GM19452 (cell line): ENCODE results near the gene AUTS2.

ENCODE experiments used
- ATAC-seq: cut with Tn5 transposase; IDR thresholded peaks from one replicate; pipeline ENCODE4 v1.9.1; 2021; ENCODE audit not compliant: unreplicated experiment

AUTS2 gene

DNA sequence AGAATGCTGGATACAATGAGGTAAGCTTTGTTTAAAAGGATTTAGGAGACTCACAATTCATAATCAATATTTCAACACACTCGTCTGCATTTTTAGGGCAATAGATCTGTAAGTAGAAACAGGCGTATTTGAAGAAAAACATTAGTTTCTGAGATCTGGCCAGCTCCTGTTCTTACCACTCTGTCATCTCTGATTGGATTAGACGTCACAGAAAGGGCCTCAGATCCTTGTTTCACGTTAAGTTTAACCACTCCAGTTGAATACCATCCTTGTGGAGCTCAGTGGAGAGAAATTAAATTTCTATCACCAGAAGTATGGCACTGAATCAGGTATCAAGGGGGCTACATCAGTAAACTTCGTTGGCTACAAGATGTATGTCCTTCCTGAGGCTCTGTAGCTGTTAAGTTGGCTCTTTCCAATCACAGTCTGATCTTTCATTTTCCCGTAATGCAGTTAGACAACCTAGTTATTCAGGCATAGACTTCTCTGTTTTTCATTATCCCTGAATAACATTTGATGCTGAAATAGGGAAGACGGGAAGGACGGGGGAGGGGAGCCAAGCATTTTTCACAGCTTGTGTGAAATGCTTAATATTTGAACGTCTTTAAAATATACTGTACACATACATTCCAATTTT is 874.4 kb downstream of the AUTS2 start:
- ATAC-seq: no peak

DNA sequence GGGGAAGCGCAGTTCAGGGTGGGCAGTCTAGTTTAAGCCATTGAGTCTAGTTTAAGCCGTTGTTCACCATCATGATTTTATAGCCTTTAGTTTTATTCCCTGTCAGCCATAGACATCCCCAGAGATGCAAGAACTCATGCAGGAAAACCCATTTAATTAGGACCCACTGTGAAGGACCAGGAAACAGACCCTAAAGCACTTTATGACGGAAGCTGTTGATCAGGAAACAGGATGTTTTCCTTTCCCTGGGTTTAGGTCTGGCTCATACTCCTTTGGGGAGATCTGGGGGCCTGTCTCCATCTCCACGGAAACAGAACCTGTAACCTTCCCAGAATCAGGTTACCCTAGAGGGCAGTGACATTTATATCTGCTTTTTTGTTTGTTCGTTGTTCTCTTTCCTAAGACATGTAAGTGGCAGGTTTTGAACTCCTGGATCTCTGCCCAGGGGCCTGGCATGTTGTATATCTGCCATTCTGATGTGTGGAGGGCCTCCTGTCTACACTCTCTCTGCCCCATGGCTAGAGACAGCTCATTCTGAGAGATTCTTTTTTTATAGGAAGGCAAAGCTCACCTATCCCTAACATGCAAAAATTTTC is 876.5 kb downstream of the AUTS2 start:
- no peak for ATAC-seq

DNA sequence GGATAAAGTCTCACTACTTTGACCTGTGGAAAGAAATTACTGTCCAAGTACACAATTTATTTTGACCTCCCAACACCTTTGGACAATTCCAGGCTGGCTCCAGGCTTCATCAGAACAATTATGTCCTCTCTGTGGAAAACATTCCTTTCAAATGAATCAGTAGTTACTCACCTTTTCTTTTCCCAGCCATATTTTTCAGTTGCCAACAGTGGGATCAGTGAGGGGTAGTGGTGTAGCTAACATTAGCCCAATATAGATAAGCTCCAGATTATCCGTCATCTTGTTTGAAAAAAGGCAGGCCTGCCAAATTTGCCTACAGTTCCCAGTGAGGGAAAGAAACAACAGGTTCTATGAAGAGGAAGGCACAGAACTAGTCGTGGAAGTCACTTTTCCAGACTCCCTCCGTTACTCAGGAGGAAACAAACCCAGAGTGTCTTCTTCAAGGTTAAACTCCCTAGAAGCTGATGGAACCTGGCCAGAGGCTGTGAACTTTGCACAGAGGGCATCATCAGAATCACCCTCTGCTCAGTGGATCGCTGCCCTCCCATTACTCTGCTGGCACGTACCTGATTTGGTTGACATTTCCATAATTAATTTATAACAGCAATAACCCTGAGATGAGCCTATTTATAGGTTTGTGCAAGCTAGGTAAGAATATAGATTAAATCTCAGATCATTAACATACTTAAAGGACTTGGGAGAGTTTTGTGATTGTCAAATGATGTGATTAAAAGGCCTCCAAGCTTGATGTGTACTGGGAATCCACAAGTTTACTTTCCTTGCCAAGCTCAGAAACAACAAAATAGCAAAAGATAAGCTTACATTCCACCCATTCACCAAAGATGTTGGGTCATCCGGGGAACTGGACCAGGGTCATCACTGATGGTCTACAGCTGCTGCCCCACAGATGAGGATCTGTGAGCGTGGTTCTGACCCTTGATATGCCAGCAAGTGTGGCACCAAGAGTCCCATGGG is 879.0 kb downstream of the AUTS2 start:
- ATAC-seq: no peak

DNA sequence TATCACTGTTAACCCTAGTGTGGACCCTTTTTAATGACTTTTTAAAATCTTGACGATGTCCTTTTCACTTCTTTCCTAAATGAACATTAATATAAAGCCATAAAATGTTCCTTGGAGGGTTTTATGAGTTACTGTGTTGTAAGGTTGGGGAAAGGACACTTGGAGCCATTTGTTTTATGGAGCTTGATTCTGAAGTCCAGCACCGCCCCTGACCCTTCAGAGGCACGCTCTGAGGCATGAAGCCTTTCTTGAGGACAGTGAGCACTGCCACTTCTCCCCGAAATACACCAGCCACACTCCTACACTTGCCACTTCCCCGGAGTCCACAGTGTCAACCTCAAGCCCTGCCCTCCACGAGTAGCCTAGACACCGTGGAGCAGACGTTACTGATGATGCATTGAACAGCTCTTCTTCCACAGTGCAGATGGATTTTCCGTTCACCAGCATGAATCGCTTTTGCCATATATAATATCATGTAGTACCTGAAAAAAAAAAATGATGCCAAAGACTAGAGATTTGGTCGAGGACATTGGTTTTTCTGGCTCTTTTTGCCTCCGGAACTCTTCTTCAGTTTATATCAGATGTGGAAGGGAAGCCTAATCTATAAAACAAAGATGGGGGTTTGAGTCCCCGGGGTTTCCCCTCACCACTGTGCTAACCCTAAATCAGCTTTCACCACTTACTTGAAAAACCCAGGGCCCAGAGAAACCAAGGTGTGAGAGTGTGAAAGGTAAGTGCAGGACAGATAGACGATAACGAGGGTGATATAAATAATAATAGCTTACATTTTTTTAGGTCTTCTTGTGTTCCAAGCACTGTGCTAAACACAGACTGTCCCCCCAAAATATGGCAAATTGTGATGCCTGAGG is 881.1 kb downstream of the AUTS2 start:
- ATAC-seq: no peak

DNA sequence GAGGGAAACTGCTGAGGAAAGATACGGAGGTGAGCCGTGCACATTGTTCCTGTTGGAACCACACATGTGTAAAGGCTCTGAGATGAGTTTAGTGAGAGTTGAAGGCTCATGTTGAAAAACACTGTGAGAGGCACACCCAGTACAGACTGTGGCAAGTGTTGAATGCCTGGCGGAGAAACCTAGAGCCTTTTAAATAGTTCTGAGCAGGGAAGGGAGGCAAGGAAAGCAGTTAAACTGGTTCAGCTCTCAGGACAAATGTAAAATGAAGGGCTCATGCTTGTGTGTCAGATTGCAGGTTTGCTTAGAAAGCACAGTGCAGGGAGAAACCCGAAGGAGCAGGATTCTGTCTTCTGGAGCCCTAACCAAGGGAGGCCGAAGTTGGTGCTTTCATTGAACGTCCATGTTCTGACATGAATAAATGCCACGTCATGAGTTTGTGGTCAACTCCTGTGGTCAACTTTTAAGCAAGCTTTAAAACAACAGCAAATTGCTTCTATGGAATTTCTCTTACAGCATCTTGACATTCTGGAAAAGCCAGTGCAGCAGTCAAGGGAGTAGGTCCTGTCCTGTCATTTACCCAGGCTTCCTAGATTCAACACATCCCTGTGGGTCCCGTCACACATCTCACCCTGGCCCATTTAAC is 882.8 kb downstream of the AUTS2 start:
- no peak for ATAC-seq

DNA sequence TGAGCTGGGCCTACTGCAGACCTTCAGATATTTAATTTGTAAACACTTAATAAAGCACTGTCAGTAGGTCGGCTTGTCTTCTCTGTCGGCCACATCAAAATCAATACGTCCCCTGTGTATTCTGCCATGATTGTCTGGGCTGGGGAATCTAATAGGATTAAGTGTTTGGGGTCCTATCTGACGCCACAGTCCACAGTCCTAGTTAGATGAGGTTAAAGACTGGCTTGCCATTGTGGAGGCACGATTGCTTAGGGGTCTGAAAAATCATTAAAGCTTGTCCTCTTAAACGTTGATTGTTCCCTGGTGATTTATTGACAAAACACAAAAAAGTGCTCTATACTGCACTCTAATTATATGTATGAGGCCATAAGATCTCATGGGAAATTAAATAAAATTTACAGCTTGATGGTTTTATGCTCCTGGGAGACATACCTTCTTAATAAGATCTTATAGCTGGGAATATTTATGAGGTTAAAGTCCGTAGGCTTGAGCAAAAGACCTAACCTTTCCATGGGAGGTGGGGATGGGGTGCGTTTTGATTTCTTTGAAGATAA is 883.4 kb downstream of the AUTS2 start:
- no peak for ATAC-seq

DNA sequence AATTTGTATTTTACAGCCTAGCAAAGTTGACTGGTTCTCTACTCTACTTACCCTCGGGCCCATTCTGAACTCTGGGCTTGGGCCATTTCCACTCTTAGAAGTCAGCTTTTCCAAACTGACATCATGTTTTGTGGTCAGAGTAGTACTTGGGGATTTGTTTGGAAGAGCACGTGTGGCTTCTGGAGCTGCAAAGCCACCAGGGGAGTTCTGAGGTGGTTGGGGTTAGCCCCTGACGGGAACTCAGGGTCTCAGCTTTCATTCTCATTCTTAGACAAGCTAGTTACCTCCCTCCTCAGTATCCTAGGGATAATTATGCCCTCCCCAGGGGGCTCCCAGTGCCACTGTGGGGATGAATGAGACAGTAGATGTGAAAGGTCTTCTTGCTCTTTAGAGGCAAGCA is 886.0 kb downstream of the AUTS2 start:
- ATAC-seq: no peak

DNA sequence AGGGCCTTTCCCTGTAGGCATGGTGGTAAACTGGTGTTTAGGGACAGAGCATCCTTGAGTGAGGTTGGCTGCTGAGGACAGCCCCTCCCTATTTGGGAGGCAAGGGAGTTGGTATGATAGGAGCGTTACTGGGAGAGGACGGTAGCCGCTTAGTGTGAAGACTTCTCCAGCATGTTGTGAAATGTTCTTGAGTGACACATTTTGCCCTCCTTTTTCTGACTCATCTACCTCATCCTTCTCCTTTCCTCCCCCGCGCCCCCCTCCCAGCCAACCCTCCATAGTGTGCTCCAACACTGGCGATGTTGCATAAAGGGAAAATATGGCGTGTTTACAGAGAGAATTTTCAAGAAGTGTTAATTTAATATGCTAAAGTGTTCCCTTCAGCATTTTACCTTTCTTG is 888.7 kb downstream of the AUTS2 start:
- no peak for ATAC-seq

DNA sequence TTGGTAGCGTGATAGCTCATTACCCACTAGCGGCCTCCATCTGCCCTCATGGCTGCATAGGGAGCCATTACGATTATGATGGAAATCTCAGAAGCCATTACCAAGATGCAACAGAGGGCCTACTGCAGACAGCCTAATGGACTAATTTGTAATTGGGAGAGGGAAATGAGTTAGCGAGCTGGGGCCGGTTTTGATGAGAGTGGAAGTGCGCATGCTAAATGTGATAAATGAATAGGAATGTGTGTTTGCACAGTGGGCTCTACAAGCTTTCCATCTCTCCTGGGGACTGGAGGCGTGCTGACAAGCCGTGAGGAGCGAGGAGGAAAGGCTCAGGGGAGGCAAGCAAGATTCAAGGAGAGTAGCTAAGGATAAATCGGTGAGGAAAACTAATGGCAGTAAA is 889.2 kb downstream of the AUTS2 start:
- no peak for ATAC-seq

DNA sequence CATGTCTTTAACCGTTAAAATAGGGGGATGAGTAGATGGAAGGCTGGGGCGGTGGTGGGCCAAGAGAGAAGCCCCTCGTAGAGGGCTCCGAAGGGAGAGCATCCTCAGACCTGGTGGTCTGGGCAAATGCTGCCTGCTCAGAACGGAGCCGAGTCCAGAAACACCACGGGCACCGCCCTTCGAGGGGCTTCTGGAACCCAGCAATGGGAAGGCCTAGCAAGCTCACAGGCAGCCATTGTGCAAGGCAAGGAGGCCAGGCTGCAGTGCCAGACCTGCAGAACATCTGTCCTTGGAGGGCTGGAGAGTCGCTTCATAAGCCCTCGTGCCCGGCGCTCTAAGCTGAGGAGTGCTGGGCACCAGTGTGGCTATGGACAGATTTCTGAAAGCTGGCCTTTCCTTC is 889.6 kb downstream of the AUTS2 start:
- no peak for ATAC-seq

DNA sequence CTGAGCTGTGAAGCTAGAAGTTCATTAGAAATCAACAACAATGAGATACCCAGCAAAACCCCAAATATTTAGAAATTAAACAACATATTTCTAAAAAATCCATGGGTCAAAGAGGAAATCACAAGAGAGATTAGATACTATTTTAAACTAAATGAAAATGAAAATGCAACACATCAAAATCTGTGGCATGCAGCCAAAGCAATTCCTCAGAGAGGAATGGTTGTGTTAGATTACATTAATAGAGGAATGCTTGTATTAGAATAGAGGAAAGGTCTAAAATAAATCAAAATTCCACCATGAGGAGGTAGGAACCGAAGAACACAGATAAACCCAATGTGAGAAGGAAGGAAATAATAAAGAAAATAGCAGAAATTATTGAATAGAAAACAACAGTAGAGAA is 891.5 kb downstream of the AUTS2 start:
- ATAC-seq: no peak

DNA sequence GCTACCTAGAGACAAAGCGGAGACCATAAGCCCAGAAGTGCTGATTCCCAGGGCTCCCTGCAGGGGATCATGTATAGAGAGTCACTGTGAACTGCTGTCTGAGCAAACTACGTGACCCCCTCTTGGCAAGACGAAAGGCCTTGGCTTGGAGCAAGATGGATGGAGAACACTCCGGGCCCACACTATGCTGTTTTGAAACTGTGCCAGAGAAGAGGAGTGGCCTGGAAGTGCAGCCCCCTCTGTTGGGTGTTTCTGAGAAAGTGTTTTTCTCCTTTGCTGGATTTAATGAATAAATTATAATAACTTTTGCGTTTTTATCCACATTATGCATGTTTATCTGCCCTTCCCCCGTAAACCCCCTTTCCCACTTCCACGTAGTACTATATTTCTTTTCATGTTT is 894.4 kb downstream of the AUTS2 start:
- no peak for ATAC-seq

DNA sequence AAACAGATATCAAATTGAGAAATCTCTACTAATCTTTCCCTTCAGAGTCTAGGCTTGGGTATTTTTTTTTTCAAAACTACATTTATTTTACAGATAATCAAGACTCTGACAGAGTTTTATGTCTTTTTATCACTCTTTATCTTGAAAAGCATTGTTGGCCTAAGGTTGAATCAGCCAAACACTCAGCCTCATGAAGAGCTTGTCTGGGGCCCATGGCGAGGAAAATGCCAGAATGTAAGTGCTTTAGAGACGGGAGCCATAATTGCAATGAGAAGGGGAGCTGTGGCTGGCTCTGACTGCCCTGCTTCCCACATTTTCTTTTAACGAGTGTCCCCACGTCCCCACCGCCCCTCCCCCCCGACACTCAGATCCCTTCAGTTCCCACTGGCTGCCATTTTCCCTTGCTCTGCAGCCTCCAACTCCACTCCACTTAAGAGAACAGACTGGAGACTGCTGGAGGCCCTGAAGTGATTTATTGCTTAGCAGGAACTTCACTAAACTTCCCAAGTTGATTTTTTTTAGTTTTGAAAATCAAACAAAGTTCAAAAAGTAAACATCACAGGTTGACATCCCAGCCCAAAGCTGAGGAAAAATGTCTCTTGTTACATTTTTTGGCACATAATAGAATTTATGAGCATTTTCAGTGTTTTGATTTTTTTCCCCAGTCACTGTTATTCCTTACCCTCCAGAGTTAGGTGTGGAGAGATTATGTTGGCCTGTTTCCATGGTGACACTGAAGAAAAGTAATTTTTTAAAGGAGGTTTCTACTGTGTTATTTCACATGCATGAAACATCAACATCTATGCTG is 896.2 kb downstream of the AUTS2 start:
- no peak for ATAC-seq

DNA sequence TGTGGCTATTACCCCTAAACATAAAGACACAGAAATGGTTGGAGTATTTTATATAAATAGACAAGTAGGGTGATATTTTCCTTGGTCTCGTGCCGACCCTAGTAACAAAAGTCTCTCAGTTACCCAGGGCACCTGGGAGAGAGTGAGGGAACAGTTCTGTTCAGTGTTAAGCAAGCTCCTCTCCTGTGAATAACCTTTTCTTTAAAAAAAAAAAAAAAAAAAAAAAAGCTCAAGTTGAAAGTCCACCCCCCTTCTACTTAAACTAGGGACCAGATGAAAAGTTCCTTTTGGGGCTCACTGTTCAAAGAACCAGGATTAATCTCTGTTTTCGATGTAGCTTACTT is 896.7 kb downstream of the AUTS2 start:
- no peak for ATAC-seq

DNA sequence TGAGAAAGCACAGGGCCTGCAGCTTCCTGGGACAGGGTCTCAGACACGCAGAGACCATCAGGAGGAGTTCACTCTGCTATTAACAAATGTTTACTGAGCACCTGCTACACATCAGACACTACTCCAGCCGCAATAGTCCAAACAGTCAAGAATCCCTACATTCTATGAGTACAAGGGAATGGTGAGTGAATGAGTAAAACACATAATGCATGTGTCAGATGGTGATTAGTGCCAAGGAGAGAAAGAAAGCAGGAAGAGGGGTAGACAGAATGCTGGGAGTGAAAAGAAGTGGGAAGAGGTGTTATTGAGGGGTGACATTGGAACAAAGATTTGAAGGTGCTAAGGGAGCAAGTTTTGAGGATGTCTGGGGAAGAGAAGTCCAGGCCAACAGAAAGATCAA is 899.5 kb downstream of the AUTS2 start:
- ATAC-seq: no peak

DNA sequence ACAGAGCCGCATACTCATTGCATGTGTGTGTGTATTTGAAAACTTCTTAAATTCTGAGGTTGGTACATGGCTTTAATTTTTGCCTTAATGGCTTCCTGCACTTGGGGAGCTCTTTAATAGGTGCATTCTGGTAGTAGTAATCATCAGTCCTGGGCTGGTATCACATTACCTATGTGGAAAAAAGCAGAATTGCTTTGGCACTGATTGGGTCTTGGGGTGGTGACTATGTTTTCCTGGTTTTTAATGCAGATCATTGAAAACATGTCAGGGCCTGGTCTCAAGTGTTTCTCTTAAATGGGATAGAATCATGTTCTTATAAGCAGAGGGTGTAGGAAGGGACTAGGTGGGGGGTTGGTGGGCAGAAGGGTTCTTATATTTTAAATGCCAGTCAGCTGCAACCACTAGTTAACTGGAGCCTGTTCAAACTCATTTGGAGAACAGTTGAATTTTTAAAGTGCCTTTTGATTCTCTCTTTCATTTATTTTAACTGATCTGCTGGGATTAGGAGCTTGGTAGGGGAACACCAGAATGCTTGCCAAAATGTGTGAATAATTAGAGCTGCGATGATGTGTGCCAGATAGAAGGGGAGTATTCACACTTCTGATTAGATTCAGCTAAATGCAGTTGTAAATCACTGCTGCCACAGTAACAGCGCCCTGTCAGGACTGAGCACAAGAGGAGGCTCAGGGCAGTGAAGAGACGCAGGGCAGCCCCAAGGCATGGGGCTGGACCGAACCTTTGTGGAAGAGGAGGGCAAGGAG is 900.1 kb downstream of the AUTS2 start:
- ATAC-seq: no peak

DNA sequence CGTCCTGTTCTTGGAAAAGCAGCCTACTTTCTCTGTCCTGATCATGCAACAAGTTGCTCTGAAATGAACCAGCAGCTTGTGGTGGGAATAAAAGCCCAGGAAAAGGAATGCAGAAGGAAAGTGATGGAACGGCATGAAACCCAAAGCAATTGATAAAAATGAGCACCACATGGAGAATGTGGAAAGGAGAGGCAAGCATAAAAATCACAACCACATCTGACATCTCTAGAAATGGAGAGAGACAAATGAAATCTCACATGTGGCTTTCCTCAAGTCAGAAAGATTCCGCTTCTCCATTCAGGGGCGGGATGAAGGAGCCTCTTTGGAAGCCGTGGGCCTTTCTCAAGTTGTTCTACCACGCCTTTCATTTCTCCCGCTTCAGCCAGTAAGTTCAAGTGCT is 902.0 kb downstream of the AUTS2 start:
- ATAC-seq: no peak

DNA sequence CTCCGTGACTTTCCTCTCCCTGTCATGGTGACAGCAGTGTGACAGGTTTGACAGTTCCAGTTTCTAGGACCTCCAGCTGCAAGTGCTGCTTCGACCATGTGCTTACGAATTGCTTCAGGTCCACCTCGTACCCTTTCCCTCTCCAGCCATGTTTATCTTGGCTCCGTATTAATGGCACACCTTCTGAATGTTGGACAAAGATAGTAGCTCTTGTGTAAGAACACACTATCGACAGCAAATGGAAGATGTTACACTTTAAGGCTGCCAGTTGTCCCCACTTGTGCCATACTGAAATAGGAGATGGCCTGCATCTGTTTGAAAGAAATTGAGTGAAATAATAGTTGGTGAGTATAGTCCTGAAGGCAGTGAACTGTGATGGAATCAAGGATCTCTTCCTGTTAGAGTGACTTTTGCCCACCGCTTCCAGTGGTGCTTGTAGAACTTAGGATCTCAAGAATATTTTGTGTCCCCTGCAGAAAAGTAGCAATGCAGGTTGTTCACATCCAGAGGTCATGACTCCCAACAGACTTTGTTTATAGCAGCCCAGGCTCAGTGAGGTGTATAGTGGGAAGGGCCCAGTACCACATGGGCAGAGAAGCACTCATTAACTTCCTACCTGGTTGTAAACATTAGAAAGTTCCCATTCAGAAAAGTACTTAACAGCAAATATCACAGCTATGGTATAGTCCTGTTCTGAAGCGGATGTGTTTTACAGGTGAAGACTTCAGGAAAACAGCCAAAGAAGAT is 904.0 kb downstream of the AUTS2 start:
- no peak for ATAC-seq
